MCF 10A (cell line): ENCODE results near the gene TBX6. TPM values are rescaled to one million over a fixed set of nuclear protein-coding genes. Genes with fewer than 3 reads are reported as not detected.
A peak's percentile ranks its signal among the peaks of the same experiment; 100 is the strongest.
"Not testable (repeated sequence)": the region's sequence is repeated elsewhere in the genome, so short reads cannot be mapped to it uniquely, and the experiment has no call there.

Source experiments
- BruUV-seq: library from RNA; stranded (reverse); fragments of 400-500 nt; replicated peaks from 2 replicates; lab custom pipeline; 2021; lab: Mats Ljungman, UMichigan
- CTCF ChIA-PET: fragments of 300-600 bp; sonication (Branson Sonifier 250); formaldehyde crosslinking; extraction: SDS; loops from one replicate; lab custom pipeline; 2021; ENCODE audit warnings: antibody characterized with exemption, inconsistent platforms; lab: Yijun Ruan, JAX
- POLR2A ChIA-PET: fragments of 300-600, 350-650 bp; sonication (Branson Sonifier 250); formaldehyde crosslinking; extraction: SDS; loops from one replicate; lab custom pipeline; 2020; ENCODE audit warnings: antibody characterized with exemption, inconsistent platforms; lab: Yijun Ruan, JAX
- DNase-seq: peaks from one replicate; pipeline ENCODE4 v3.0.0-alpha.2; 2018; ENCODE audit not compliant: unreplicated experiment
- H3K27ac Mint-ChIP-seq: one replicate; pipeline ENCODE4 v1.8.0; 2022; ENCODE audit warnings: mild to moderate bottlenecking, low read depth, mixed read lengths; ENCODE audit not compliant: unreplicated experiment
- H3K27me3 Mint-ChIP-seq: one replicate; pipeline ENCODE4 v1.8.0; 2022; ENCODE audit warnings: mixed read lengths; ENCODE audit not compliant: insufficient read depth, unreplicated experiment
- H3K36me3 Mint-ChIP-seq: one replicate; pipeline ENCODE4 v1.8.0; 2022; ENCODE audit warnings: mild to moderate bottlenecking, moderate library complexity, mixed read lengths; ENCODE audit not compliant: insufficient read depth, unreplicated experiment
- H3K4me1 Mint-ChIP-seq: one replicate; pipeline ENCODE4 v1.8.0; 2022; ENCODE audit warnings: mixed read lengths; ENCODE audit not compliant: insufficient read depth, unreplicated experiment
- H3K4me3 Mint-ChIP-seq: one replicate; pipeline ENCODE4 v1.8.0; 2022; ENCODE audit warnings: mild to moderate bottlenecking, moderate library complexity, mixed read lengths; ENCODE audit not compliant: unreplicated experiment
- H3K9me3 Mint-ChIP-seq: one replicate; pipeline ENCODE4 v1.8.0; 2022; ENCODE audit warnings: mixed read lengths; ENCODE audit not compliant: unreplicated experiment
- CTCF ChIP-seq: fragments of 200-600 bp; IDR thresholded peaks from one replicate; pipeline ENCODE4 v1.8.0; 2022; ENCODE audit warnings: antibody characterized with exemption, mild to moderate bottlenecking; ENCODE audit not compliant: unreplicated experiment
- intact Hi-C: fragments of 100-400 bp; cut with micrococcal nuclease; formaldehyde crosslinking; loops from 2 replicates; pipeline ENCODE4 v1.14.1; 2022
- total RNA-seq: library from RNA; stranded (reverse); gene quantifications from 2 replicates; pipeline ENCODE4 v1.2.3, GENCODE V29; 2022

The TBX6 gene
- total RNA-seq, 1 experiment from 2014 or later: 0.16 TPM

GRCh38 chr16:30046588-30046987 is 45.1 kb downstream of the TBX6 start:
- CTCF ChIA-PET: interaction anchor here (1.4 kb wide), 1 partner anchor 15 kb away, joined by 8 read pairs; the partner anchor contains the start of gene TLCD3B
- H3K4me1 Mint-ChIP-seq: peaks cover 3% of the 10 kb centered on the region

GRCh38 chr16:30046178-30046577 is 45.5 kb downstream of the TBX6 start:
- no peak for DNase-seq
- TF ChIP-seq CTCF: no peak
- Mint-ChIP-seq H3K9me3 (no peaks in the 10 kb centered on the region), H3K27me3 (no peaks in the 10 kb centered on the region), H3K36me3 (no peaks in the 10 kb centered on the region), H3K27ac (no peak overlapping the region), H3K4me1 (no peaks in the 10 kb centered on the region), H3K4me3 (no peak overlapping the region)
- no TSS peak for BruUV-seq
- ChIA-PET CTCF (interaction anchor here (0.7 kb wide), 1 partner anchor 15 kb away, joined by 3 read pairs; no protein-coding TSS in a partner anchor), POLR2A (no interaction called here)
- intact Hi-C loops: no loop called here

More at GRCh38 chr16:30046588-30046987, 45.1 kb downstream of the TBX6 start:
- Mint-ChIP-seq H3K27me3 (no peaks in the 10 kb centered on the region), H3K4me3 (no peak overlapping the region), H3K9me3 (no peaks in the 10 kb centered on the region), H3K36me3 (no peaks in the 10 kb centered on the region), H3K27ac (no peak overlapping the region)
- intact Hi-C loops: no loop called here
- TF ChIP-seq CTCF: no peak
- no peak for DNase-seq
- POLR2A ChIA-PET: no interaction called here
- BruUV-seq: no TSS peak

GRCh38 chr16:30041841-30042240 is 49.9 kb downstream of the TBX6 start:
- Mint-ChIP-seq H3K36me3 (no peaks in the 10 kb centered on the region), H3K4me3 (no peak overlapping the region), H3K9me3 (no peaks in the 10 kb centered on the region), H3K27me3 (no peaks in the 10 kb centered on the region), H3K27ac (no peak overlapping the region), H3K4me1 (no peaks in the 10 kb centered on the region)
- ChIA-PET CTCF (interaction anchor here (0.7 to 5.6 kb wide), 7 partner anchors 9 to 118 kb away, joined by 3 to 43 read pairs (median 5); partner anchors contain the start of gene TLCD3B), POLR2A (interaction anchor here (1.0 to 1.4 kb wide), 2 partner anchors 11 to 55 kb away, joined by 4 read pairs; partner anchors contain the start of gene YPEL3)
- peak; percentile 54 for TF ChIP-seq CTCF
- intact Hi-C loops: no loop called here
- BruUV-seq: no TSS peak
- DNase-seq: peak; percentile 49

GRCh38 chr16:30040690-30041089 is 51.0 kb downstream of the TBX6 start:
- intact Hi-C loops: not testable (repeated sequence)

More at GRCh38 chr16:30040690-30041089, 51.0 kb downstream of the TBX6 start:
- CTCF ChIA-PET: interaction anchor here (1.1 to 5.6 kb wide), 4 partner anchors 8 to 119 kb away, joined by 3 to 43 read pairs (median 5); partner anchors contain the start of gene TLCD3B
- H3K27me3 Mint-ChIP-seq, H3K27ac Mint-ChIP-seq, DNase-seq, H3K36me3 Mint-ChIP-seq, BruUV-seq, H3K4me1 Mint-ChIP-seq, H3K4me3 Mint-ChIP-seq, H3K9me3 Mint-ChIP-seq, POLR2A ChIA-PET: not testable (repeated sequence)
